HG03175 (cell line): Measurements from ENCODE around the gene SMG9.

Source experiments
- ATAC-seq: cut with Tn5 transposase; IDR thresholded peaks from one replicate; pipeline ENCODE4 v1.9.1; 2021; ENCODE audit warnings: mild to moderate bottlenecking, moderate library complexity; ENCODE audit not compliant: unreplicated experiment

SMG9 gene

GRCh38 chr19:43754503-43755255 is at the start of gene SMG9:
TSS of gene SMG9 (minus strand) at chr19:43754962. CDS start at chr19:43750741, 4,221 bp downstream.
- peak; percentile 69 for ATAC-seq

- no peak for ATAC-seq
These were observed 49.7 kb upstream of the SMG9 start for GRCh38 chr19:43804432-43804831.

GRCh38 chr19:43802216-43802951 is 47.6 kb upstream of the SMG9 start, which contains the start of gene LYPD5:
TSS of gene LYPD5 (minus strand) at chr19:43802447. CDS start at chr19:43802380, 67 bp downstream.
- no peak for ATAC-seq

- no peak for ATAC-seq
These were observed 44.9 kb upstream of the SMG9 start for GRCh38 chr19:43799502-43800142.

- ATAC-seq: no peak
These were observed 44.0 kb upstream of the SMG9 start for GRCh38 chr19:43798546-43799409.

- ATAC-seq: no peak
These were observed 43.3 kb upstream of the SMG9 start for GRCh38 chr19:43798026-43798545.

GRCh38 chr19:43797556-43797955 is 42.8 kb upstream of the SMG9 start:
- ATAC-seq: no peak

GRCh38 chr19:43797118-43797517 is 42.4 kb upstream of the SMG9 start:
- no peak for ATAC-seq

- no peak for ATAC-seq
These were observed 35.8 kb upstream of the SMG9 start for GRCh38 chr19:43790587-43790986.

- ATAC-seq: no peak
These were observed 34.3 kb upstream of the SMG9 start for GRCh38 chr19:43789029-43789428.

- no peak for ATAC-seq
These were observed 31.9 kb upstream of the SMG9 start for GRCh38 chr19:43786665-43787064.

- peak; percentile 41 for ATAC-seq
These were observed 30.4 kb upstream of the SMG9 start for GRCh38 chr19:43784981-43785808.

GRCh38 chr19:43784241-43784980 is 29.6 kb upstream of the SMG9 start:
- ATAC-seq: peak; percentile 36

- ATAC-seq: no peak
These were observed 28.9 kb upstream of the SMG9 start for GRCh38 chr19:43783636-43784035.

GRCh38 chr19:43782689-43783231 is 28.0 kb upstream of the SMG9 start:
- ATAC-seq: no peak

- ATAC-seq: no peak
These were observed 27.5 kb upstream of the SMG9 start for GRCh38 chr19:43782311-43782660.

GRCh38 chr19:43781630-43782310 is 27.0 kb upstream of the SMG9 start:
- no peak for ATAC-seq
